Left forelimb (tissue), 1 donor: ENCODE results near the gene NBPF3.
"Not testable (repeated sequence)": the region's sequence is repeated elsewhere in the genome, so short reads cannot be mapped to it uniquely, and the experiment has no call there.

Source experiments
- DNase-seq: peaks from one replicate; pipeline ENCODE4 v3.0.0-alpha.2; 2018; ENCODE audit warnings: low spot score

Gene NBPF3

DNA sequence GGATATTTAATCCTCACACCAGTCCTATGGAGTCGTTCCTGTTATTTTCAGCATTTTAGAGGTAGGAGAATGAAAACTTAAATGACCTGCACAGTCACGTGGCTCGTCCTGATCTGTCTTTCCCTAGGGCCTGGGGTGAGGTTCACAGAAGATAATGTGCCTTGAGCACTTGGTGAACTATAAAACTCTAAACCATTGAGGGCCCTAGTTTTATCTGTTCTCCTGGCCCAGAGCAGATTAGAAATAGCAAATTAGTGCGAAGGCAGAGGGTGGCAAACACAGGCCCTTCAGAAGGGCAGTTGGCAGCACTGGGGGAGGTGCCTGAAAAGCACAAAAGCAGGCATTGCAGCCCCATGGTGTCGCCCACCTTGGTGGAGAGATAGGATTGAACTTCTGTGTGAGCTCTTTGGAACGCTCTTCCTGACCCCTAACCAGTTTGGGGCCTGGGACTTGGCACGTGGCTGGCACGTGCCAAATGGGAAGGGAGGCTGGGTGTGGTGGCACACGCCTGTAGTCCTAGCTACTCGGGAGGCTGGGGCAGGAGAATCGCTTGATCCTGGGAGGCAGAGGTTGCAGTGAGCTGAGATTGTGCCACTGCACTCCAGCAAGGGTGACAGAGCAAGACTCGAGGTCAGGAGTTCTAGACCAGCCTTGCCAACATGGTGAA, 1.2 kb upstream of the NBPF3 start:
- DNase-seq: not testable (repeated sequence)

DNA sequence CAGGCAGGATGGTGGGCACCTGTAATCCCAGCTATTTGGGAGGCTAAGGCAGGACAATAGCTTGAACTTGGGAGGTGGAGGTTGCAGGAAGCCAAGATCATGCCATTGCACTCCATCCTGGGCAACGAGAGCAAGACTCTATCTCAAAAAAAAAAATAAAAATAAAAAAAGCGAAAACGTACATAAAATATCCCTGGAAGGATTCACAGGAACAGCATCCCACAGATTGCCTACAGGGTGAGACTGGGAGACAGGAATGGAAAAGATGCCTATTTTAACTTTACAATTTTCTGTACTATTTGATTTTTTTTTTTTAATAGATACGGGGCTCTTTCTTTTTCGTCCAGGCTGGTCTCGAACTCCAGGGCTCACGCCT, 604 bp upstream of the NBPF3 start:
- DNase-seq: no peak

GRCh38 chr1:21440630-21441125, 741 bp downstream of the NBPF3 start:
- DNase-seq: not testable (repeated sequence)

DNA sequence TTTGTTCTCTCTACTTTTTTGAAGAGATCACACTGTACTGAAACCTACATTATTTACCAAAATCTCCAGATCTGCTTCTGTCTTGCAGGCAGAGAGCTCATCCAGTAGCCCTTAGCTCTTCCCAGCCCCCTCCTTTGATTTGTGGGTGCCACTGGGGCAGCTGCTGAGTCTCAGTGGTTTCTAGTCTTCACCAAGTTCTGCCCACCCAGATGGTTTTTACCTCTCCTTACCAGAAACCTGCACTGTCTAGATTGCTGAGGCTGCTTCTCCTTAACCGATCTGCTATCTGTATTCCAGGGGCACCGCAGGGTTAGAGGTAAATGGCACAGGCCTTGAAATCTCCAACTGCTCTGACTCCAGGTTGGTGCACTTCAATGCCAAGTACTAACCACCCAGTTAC, 6.7 kb downstream of the NBPF3 start:
- DNase-seq: not testable (repeated sequence)

DNA sequence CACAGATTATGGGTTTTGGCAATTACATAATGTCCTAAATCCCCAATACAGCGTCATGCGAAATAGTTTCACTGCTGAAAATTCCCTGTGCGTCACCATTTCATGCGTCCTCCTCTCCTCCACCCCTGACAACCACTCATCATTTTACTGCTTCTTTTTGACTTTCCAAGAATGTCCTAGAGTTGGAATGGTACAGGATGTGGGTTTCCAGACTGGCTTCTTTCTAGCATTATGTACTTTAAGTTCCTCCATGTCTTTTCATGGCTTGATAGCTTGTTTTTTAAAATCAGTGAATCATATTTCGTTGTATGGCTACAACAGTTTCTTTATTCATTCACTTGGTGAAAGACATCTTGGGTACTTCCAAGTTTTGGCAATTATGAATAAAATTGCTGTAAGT, 7.4 kb downstream of the NBPF3 start:
- no peak for DNase-seq

DNA sequence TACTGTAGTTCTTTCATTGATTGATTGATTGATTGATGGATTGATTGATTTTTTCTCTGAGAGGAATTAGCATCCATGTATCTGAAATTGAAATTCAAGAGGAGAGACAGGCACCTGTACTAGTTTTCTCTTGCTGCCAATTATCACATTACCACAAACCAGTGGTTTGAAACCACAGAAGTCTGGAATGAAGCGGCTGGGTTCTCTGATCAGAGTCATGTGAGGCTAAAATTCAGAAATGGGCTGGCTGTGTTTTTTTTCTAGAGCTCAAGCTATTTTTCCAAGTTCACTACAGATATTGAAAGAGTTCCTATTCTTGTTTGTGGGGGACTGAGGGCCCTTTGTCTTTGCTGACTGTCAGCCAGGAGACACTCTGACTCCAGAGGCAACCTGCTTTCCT, 10.0 kb downstream of the NBPF3 start:
- DNase-seq: no peak

DNA sequence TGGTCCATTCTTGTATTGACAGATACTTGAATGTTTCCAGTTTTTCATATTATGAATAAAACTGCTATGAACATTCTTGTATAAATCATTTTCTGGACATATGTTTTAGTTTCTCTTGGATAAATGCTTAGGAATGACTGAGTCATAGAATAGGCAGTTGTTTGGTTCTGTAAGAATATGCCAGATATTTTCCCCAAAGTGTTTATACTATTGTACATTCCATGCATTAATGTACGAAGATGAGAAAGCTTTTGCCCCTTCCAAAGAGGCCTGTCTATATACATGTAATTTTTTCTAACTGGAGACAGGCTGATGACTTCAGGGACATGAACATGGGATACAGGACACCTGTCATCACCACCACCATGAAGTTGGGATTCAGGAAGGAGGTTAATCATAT, 11.3 kb downstream of the NBPF3 start:
- DNase-seq: no peak

- DNase-seq: no peak
Observed at GRCh38 chr1:21451981-21452411, 12.1 kb downstream of the NBPF3 start.

DNA sequence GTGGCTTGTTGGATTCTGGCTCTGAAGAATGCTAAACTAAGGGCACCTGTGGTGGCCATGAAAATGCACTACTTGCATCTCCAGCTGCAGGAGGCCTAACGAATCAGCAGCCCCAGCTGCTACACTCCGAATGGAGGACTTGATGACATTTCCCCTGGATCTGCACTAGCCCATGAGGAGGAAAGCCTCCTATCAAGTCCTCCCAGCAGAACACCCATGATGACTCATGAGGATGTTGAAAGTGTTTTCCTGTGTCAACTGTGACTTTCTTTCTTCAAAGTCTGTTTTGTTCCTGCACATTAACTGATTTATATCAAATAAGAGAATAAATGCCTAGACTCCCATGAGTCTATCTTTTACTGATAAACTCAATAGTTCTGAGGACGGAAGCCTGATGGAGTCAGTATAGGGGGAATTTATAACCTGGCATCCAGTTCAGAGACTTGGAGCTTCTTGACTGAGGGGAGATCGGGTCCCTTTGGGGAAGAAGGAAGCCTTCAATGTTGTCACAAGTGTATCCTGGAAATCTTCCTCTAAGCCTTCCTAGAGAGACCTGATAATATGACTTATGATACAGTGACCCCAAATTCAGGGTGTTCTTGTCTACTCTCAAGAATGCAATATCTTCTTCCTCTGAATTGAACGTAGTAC, 14.2 kb downstream of the NBPF3 start:
- DNase-seq: not testable (repeated sequence)

GRCh38 chr1:21454904-21455303, 15.0 kb downstream of the NBPF3 start:
- DNase-seq: not testable (repeated sequence)

GRCh38 chr1:21457654-21458053, 17.7 kb downstream of the NBPF3 start:
- DNase-seq: no peak

DNA sequence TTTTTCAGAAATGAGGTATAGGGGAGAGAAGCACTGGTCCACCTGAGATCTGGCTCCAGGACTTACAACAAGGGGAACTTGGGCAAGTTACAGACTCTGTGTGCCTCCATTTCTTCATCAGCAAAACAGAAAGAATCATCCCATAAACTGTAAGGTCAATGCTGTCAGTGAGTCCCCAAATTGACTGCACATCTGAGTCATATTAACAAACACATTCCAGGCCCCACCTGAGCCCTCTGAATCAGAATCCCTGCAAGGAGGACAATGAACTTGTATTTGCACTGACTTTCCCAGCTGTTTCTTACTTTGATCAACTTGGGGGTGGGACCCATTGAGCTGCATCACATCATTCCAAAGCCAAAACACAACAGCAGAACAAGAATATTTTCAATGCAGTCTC, 25.2 kb downstream of the NBPF3 start:
- DNase-seq: not testable (repeated sequence)

DNA sequence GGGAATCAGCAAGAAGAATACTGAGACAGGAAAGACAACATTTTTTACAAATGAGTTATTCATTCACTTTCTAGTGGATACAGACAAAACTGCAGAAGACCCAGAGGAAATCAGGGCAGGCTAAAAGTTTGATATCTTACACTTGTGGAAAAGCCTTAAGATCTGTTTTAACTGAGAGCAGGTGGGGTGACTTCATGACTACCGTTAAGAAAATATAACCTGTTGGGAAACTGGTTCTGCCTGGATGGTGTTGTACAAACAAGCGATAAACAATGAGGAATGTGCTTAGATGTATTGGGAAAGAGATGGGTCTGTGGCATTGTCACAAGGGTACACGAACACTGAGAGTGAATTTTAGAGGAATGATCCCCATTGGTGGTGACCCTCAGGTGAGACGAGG, 28.0 kb downstream of the NBPF3 start:
- DNase-seq: not testable (repeated sequence)

- no peak for DNase-seq
Observed at GRCh38 chr1:21468599-21468998, 28.7 kb downstream of the NBPF3 start.

- DNase-seq: no peak
Observed at GRCh38 chr1:21469581-21469980, 29.6 kb downstream of the NBPF3 start.

DNA sequence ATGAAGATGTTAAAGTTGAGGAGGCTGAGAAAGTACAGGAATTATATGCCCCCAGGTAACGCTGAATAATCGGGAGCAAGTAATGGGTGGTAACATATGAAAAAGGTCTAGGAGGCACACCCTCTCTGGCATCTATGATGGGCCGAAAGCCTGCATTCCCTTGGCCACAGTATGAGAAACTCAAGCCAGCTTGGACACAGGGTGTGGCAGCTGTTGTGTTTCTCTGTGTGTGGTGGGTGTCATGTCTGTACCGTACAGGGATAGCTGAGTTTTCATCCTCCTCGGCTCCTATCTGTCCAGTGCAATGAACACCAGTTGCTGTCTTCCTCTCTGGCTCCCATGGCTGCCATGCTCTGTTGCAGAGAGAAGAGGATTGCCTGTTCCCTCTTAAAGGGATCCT, 32.9 kb downstream of the NBPF3 start:
- no peak for DNase-seq

DNA sequence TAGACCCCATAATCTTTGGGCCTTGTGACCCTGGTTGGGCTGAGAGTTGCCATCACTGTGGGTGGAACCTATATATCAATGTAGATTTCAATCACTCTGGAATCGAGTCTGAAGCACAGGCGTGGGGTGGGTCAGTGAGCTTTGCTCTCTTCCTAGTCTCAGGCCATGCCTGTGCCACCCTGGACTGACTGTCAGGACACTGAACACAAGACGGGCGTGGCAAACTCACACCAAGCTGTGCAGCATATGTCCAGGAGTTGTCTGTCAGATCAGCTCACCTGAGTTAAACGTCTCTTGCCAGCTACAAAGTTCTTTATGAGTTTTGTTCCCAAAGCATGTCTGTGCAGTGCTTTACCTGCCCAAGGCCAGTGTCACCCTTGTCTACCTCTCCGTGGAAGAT, 38.4 kb downstream of the NBPF3 start:
- DNase-seq: no peak

DNA sequence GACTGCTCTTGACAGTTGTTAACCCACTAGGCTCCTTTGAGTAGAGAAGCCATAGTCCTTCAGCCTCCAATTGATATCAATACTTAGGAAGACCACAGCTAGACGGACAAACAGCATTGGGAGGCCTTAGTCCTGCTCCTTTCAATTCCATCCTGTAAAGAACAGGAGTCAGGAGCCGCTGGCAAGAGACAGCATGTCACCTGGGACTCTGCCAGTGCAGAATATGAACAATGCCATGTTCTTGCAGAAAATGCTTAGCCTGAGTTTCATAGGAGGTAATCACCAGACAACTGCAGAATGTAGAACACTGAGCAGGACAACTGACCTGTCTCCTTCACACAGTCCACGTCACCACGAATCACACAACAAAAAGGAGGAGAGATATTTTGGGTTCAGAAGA, 43.9 kb downstream of the NBPF3 start:
- DNase-seq: not testable (repeated sequence)

DNA sequence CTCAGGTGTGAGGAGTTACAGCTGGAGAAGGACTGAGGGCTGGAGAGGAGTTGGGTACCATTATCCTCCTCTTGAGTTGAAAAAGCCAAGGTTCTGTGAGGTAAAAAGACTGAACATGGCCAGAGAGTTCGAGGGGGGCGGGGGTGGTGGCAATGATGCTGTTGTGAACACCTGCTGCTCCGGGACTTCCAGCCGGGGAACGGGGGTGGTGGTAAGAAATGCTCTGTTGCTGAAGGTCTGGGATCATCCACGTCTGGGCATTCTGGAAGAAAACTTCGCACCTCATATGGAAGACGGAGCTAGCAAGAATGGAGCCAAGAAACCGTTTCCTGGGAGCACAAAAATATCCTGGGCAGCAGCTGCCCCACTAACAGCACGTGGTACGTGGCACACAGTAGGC, 49.2 kb downstream of the NBPF3 start:
- no peak for DNase-seq

- DNase-seq: peak; percentile 63
Observed at GRCh38 chr1:21490774-21491487, 51.0 kb downstream of the NBPF3 start.

- DNase-seq: peak; percentile 25
Observed at GRCh38 chr1:21491488-21492355, 51.8 kb downstream of the NBPF3 start.

GRCh38 chr1:21492356-21492625, 52.4 kb downstream of the NBPF3 start:
- DNase-seq: no peak
